Stimulated activated CD8-positive, alpha-beta memory T cell treated with anti-CD3 and anti-CD28 coated beads, Interleukin-7, amount 100 ng/mL, for 4 hours (primary cell): Measurements from ENCODE around the gene MLLT10.
"Not testable (repeated sequence)": the region's sequence is repeated elsewhere in the genome, so short reads cannot be mapped to it uniquely, and the experiment has no call there.

Source experiments
- DNase-seq, 2 donors: peaks; one replicate each; pipeline ENCODE4 v3.0.0-alpha.2; 2020; ENCODE audit warnings: low read depth in 2 of 2

The MLLT10 gene

DNA sequence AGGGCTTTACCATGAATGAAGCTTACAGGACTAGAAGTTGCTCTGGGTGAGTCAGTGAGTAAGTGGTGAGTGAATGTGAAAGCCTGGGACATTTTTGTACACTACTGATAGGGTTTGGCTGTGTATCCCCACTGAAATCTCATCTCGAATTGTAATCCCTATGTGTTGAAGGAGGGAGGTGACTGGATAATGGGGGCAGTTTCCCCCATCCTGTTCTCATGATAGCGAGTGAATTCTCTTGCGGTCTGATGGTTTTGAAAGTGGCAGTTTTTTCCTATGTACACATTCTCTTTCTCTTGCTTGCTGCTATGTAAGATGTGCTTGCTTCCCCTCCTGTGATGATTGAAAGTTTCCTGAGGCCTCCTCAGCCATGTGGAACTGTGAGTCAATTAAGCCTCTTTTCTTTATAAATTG lies 47.4 kb downstream of the MLLT10 start:
- not testable (repeated sequence) for DNase-seq

DNA sequence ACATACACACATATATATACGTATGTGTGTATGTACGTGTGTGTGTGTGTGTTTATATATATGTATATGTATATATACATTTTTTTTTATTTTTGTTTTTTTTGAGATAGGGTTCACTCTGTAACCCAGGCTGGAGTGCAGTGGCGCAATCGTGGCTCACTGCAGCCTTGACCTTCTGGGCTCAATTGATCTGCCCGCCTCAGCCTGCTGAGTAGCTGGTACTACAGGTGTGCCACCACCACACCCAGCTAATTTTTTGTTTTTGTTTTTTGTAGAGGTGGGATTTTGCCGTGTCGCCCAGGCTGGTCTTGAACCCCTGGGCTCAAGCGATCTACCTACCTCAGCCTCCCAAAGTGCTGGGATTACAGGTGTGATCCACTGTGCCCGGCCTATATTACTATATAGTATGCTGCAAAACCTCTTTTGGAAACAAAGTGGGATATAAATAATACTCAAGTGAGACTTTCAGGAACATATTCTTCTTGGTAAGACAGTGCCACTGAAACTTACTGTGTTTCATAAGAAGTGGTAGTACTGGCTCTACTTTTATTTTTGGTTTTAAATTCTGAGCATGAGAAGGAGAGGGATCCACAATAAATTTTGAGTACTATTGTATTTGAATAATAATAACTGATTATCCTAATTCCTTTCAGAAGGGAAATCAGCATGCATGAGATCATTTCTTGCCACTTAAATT lies 51.0 kb downstream of the MLLT10 start:
- DNase-seq = no peak

DNA sequence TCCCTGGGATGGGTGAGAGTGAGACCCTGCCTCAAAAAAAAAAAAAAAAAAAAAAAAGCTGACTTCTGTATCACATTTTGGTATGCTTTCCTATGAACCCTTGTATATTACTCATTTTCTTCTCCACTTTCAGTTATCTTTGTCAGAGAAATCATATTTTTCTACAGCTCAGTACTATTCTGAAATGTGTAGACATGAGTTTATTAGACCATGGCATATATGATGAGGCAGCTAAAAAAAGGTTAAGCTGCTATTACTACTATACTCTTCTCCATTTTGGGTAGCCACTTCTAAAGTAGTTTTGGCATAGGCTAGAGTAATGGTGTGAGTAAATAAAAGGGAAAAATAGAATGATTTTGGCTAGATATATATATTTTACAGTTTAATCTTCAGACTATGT lies 53.4 kb downstream of the MLLT10 start:
- no peak for DNase-seq

DNA sequence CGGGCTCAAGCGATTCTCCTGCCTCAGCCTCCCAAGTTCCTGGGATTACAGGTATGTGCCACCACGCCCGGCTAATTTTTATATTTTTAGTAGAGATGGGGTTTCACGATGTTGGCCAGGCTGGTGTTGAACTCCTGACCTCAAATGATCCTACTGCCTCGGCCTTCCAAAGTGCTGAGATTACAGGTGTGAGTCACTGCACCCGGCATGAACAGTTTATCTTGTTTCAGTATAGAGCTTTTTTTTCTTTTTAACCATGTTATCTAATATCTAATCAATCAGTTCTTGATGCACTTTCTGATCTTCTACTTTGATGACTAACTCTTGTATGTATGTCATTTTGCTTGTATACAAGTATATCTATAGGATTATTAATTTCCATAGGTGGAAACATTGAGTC lies 54.1 kb downstream of the MLLT10 start:
- DNase-seq = not testable (repeated sequence)

DNA sequence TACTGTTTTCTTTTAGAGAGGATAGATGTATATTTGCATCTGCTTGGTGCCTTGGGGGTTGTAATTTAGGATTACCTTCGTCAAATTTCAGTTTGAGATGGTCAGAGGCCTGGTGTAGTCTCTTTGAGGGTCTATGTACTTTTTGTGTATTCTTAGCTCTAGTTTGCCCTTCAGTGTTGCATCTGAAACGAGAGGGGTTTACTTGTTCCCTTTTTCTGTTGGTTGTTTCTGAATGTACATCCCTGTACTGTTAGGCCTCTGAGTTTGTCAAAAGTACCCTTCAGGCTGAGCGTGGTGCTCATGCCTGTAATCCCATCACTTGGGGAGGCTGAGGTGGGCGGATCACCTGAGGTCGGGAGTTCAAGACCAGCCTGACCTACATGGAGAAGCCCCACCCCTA lies 60.0 kb downstream of the MLLT10 start:
- no peak for DNase-seq

DNA sequence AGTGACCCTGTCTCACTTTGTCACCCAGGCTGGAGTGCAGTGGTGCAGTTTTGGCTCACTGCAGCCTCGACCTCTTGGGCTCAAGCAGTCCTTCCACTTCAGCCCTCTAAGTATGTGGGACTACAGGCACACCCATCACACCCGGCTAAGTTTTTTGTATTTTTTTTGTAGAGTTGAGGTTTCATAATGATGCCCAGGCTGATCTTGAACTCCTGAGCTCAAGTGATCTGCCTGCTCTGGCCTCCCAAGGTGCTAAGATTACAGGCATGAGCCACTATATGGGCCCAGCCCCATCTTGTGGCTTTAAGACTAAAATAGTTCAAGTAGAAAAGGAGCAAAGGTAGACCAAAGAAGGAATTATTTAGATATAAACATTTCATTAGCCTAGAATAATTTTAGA lies 65.5 kb downstream of the MLLT10 start:
- no peak for DNase-seq

DNA sequence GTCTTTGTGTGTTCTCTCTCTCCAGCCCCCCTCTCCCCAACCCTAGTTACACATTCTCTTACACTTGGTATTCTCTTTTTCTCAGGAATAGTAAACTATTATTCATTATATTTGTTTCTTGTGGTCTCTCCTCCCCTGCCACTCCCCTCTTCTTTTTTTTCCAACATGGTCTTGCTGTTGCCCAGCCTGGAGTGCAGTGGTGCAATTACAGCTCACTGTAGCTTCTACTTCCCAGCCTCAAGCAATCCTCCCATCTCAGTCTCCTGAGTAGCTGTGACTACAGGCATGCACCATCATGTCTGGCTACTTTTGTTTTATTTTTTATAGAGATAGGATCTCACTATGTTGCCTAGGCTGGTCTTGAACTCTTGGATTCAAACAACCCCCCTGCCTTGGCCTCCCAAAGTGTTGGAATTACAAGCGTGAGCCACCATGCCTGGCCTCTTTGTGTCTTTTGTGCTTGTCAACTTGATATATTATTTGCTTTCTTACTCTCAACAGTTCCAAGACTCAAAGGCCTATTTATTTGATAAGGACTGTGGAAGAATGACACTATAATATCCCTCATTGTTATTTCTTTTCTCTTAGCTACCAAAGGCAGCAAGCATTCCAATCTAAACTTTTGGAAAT lies 66.9 kb downstream of the MLLT10 start:
- no peak for DNase-seq

DNA sequence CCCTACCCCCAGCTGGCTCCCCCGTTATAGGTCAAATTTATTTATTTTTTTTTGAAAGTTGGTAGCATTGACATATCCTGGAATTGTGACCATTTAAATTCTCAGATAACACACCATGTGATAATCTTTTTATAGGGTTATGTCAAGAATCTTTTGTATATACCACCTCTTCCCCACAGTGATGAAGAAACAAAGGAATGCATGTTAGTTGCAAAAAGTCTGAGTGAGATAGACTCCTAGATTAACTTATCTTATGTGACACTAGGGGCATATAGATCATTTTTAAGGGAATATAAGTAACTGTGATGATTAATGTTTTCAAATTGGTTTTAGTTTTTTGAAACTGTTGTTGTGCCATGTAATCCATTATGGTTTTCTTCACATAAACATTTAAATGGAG lies 68.3 kb downstream of the MLLT10 start:
- no peak for DNase-seq

DNA sequence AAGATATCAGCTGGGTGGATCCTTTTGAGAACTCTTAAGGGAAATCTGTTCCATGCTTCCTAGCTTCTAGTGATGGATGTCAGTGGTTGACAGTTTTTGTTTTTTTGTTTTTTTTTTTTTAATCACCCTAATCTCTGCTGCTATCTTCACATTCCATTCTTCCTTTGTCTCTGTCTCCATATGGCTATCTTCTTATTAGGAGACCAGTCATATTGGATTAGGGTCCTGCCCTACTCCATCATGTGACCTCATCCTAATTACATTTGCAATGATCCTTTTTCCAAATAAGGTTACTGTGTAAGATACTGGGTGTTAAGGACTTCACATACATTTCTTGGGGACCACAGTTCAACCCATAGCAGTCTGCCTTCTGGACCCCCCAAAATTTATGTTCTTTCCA lies 69.7 kb downstream of the MLLT10 start:
- no peak for DNase-seq

DNA sequence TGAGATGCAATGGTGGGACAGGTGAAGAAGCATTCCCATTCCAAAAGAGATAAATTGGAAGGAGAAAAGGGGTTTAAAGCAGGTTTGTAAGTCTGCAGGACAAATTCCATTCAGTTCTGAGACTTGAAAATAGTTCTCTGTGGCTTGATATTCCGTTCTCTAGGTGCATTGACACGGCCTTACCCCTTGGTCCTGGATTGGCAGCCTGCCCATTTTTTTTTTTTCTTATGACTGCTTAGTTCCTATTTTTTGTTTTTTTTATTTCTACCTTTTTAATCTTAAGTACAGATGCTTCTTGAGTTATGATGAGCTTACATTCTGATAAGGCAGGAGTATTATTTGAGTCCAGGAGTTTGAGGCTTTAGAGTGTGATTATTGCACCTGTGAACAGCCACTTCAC lies 70.6 kb downstream of the MLLT10 start:
- no peak for DNase-seq

DNA sequence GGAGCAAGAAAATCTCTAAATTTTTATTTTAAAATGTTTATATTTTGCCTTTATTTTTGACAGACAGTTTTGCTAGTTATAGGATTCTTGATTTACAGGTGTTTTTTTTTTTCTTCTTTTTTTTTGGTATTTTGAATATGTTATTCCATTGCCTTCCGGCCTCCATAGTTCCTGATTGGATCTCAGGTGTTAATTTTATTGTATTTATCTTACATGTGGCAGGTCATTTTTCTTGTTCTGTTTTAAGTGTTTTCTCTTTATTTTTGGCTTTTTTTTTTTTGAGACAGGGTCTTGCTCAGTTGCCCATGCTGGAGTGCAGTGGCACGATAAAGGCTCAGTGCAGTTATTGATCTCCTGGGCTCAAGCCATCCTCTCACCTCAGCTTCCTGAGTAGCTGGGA lies 73.9 kb downstream of the MLLT10 start:
- DNase-seq = no peak

DNA sequence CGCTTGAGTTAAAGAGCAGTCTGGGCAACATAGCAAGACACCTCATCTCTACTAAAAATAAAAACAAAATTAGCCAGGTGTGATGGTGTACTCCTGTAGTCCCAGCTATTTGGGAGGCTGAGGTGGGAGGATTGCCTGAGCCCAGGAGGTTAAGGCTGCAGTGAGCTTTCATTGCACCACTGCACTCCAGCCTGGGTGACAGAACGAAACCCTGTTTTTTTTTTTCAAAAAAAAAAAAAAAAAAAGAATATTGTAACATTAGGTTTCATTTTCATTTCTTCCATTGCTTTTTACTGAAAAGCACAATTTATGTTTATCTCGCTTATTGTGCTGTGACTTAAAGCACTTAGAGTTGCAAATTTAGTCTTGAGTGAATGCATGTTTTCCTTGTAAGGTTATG lies 80.0 kb downstream of the MLLT10 start:
- DNase-seq = no peak

DNA sequence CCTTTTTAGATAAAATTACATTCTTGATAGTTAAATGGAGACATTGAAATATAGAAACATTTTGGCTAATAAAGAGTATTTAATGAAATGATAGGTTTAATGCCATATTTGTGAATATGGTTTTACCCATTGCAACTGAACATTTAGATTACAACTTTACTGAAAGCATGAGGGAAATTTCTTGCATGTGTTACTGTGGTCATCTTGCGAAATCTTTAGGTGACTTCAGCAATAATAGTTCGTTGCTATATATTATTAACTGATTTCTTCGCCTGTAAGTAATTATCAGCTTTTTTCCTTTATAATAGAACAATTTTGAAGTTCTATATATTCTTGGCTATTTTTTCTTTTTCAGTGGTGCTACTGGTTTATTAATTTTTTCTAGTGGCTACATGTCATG lies 83.2 kb downstream of the MLLT10 start:
- no peak for DNase-seq

DNA sequence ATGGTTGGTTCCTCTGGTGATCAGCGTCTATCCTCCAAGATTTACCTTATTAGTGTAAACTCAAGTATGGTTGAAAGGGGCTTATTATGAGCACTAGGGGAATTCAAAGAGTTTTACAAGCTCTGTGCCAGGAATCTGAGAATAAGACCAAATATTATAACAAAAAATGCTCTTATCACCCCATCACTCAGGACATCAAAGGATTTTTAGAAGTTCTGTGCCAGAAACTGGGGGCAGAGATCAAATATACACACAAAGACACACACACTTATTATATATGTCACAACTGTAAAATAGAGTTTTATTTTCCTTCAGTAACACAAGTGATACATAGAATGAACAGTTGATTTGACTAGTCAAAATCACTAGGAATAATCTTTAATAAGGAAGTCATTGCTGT lies 89.3 kb downstream of the MLLT10 start:
- no peak for DNase-seq

DNA sequence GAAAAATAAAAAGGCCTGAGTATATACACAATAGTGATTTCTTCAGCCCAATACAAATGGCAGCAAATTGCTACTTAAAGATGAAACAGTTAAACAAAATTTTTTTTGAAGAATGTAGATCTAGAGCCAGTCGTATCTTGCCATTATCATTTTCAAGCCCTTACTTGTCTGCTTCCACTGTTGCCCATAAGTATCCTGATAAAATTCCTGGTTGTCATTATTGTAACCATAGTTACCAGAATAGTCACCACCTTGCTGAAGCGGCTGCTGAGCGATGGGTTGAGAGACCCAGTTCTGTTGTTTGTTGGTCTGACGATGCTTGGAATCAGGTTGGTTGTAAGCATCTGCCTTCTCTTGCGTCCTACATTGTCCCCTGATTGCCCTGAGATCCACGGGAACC lies 90.4 kb downstream of the MLLT10 start:
- DNase-seq = not testable (repeated sequence)

DNA sequence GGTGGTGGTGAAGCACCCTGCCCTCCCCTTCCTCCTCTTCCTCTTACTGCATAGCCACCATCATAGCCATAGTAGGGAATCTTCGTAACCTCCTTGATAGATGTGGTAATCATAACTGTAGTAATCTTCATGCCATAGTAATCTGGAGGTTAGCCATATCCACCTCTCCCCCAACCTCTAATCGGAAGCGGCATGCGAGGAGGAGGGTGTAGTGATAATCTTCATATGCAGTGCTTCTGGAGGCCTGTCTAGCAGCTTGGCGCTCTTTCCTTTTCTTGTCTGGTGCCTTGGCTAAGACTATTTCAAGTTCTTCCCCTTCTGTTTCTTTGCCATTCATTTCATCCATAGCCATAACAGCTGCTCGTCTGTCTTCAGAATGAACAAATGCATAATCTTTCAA lies 90.9 kb downstream of the MLLT10 start:
- DNase-seq = no peak

DNA sequence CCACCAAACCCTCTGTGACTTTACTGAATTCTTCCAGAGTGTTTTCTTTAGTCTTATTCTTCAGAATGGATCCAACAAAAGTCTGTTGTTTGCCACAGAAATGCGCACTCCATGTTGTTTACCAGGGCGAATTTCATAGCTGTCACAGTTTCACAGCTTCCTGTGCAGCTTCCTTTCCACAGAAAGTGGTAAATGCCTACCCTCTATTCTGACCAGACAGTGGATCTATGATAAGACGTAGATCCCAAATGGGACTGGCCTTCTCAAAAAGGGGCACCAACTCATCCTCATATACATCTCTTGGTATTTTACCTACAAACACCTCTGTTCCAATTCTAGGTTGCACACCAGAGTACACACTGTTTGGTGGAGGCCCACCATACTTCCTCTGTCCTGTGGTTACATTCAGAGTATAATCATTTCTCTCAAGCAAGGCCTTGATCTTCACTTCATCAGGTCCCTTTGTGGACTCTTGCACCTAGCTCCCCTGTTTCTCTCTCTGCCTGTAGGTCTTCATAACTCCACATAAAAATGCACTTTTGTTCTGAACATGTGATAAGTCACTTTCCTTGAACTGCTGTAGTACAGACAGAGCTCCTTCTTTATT lies 91.7 kb downstream of the MLLT10 start:
- DNase-seq = no peak

DNA sequence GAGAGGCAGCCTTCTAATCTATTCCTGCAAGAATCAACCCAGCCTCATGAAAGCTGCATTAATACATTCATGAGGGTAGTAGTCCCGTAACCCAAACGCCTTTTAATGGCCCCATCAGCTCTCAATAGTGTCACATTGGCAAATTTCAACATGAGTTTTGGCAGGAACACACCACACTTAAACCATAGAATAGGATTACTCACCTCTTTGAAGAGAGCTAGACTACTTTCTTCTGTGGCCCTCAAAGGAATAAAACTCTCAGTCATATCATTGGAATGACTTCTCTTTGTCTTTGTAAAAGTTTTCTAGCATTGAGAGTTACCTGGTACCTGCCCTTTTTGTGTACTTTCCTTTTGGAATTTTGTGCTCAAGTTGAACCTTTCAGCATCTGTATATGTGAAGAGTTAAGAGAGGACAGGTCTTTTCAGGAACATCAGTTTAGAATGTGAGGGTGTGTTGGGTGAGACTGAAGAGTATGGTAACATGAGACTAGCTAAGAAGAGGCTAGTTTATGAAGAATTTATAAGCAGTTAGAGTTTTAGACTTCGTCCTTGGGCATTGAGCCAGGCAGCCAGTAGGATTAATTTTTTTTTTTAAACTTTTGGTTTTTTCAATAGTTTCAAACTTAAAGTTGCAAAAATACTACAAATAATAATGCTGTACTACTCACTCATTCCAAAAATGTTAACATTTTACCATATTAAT lies 92.6 kb downstream of the MLLT10 start:
- DNase-seq = no peak

DNA sequence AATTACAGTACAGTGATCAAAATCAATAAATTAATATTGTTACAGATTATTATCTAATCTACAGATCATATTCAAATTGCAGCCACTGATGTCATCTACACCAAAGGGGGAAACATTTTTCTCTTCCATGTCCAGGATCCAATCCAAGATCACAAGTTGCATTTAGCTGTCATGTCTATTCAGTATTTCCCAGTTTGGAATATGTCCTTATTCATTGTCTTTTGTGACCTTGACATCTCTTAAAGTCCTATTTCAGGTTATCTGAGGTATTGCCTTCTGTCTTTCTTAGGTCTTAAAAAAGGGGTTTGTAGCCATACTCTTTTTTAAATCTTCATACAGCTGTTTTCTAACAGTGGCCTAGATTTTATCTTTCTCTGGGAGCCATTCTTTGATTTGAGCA lies 93.3 kb downstream of the MLLT10 start:
- no peak for DNase-seq

DNA sequence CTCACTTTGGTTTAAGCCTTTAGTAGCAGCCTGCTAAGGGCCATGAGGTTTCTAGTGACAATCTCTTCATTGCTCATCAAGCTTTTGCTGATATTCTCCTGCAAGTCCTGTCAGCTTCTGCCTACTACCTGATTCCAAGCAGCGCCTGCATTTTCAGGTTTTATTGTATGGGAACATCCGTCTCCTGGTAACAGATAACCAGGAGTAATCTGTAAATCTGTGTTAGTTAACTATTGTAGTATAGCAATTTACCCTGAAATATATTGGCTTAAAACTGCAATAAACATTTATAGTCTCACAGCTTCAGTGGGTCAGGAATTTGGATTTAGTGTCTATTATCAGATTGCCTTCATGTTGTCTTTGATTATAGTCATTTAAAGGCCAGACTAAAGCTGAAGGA lies 94.0 kb downstream of the MLLT10 start:
- DNase-seq = no peak

DNA sequence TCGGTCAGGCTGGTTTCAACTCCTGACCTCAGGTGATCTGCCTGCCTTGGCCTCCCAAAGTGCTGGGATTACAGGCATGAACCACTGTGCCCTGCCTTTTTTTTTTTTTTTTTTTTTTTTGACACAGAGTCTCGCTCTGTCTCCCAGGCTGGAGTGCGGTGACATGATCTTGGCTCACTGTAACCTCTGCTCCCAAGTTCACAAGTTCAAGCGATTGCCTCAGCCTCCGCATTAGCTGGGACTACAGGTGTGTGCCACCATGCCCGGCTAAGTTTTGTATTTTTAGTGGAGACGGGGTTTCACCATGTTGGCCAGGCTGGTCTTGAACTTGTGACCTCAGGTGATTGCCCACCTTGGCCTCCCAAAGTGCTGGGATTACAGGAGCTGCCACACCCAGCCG lies 94.6 kb downstream of the MLLT10 start:
- not testable (repeated sequence) for DNase-seq

DNA sequence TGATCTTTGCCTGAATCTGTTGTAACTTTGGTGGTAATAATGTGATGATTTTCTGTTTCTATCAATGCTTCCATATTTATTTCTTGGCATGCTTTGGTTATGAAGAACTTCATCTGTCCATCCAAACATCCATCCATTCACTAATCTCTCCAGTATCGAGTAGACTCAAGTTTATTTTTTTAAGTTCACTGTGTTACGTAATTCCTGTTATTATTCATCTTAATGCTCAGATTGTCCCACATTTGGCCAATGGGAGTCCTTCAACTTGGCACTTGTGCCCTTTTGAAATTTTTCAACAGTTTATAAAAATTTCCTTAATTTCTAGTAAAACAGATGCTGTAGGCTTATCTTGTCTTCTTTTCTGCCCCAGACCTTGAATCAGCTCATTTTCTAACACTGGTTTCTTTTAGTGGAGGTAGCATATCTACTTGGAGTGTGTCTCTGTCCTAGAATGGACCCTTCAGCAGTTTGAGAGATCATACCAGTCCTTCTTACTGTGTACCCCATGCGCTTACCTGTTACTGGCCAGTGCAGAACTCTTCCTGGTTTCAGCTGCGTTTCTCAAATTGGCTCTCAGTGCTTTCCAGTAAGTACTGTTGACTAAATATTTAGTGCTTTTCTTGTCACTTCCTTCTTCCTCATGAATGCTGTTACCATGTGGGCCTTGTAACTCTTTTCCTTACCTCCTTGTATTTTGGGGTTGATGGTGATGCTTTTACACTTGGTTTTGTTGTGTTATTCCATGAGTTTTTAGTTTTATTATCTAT lies 100.8 kb downstream of the MLLT10 start:
- no peak for DNase-seq
